Right lobe of liver (tissue), 6 donors: ENCODE results near the gene GMDS. TPM values are rescaled to one million over a fixed set of nuclear protein-coding genes. Genes with fewer than 3 reads are reported as not detected.

Source experiments
- ATAC-seq, 4 donors: fragments of 200-7000 bp; cut with Tn5 transposase; one replicate each; pipeline ENCODE4 v1.9.1; 2020; ENCODE audit warnings: mild to moderate bottlenecking in 4 of 4, moderate library complexity in 4 of 4
- DNase-seq, 3 donors: peaks; one replicate each; pipeline ENCODE4 v3.0.0-alpha.2; 2020
- H3K27ac ChIP-seq, 3 donors: fragments of 200-600 bp; one replicate each; pipeline ENCODE4 v1.8.0; 2022
- H3K27me3 ChIP-seq, 2 donors: fragments of 200-600 bp; one replicate each; pipeline ENCODE4 v1.8.0; 2022
- H3K36me3 ChIP-seq, 4 donors: fragments of 200-600 bp; sonication (generic) in 1 of 4; one replicate each; pipeline versions ENCODE4 v1.5.1 to v1.8.0; 2017 to 2022; ENCODE audit warnings: control low read depth in 1 of 4
- H3K4me1 ChIP-seq, 4 donors: fragments of 200-600 bp; sonication (generic) in 1 of 4; one replicate each; pipeline versions ENCODE4 v1.5.1 to v1.8.0; 2017 to 2022; ENCODE audit warnings: control low read depth in 1 of 4
- H3K4me3 ChIP-seq, 3 donors: fragments of 200-600 bp; one replicate each; pipeline ENCODE4 v1.8.0; 2022
- H3K9me3 ChIP-seq, 4 donors: fragments of 200-600 bp; sonication (generic) in 1 of 4; one replicate each; pipeline versions ENCODE4 v1.5.1 to v1.8.0; 2017 to 2022; ENCODE audit warnings: control low read depth in 1 of 4
- CTCF ChIP-seq, 4 donors: fragments of 200-600 bp in 3 of 4; fragments of 450-650 bp in 1 of 4; IDR thresholded peaks; one replicate each; pipeline versions ENCODE4 v1.5.1 to v1.8.0; 2016 to 2022; ENCODE audit warnings: antibody characterized with exemption in 4 of 4, mild to moderate bottlenecking in 2 of 4
- POLR2A ChIP-seq: fragments of 450-650 bp; IDR thresholded peaks from one replicate; pipeline ENCODE4 v1.6.1; 2017; ENCODE audit warnings: antibody characterized with exemption, mild to moderate bottlenecking
- WGBS: methylation state at CpG from one replicate; pipeline ENCODE4 v1.1.6; 2018; ENCODE audit warnings: low coverage, low lambda C conversion rate; ENCODE audit not compliant: insufficient coverage; ENCODE audit errors: missing lambda C conversion rate; 5-methylcytosine and 5-hydroxymethylcytosine counted together
- intact Hi-C, 2 donors: fragments of 100-400 bp; cut with DNase I; formaldehyde crosslinking; loops; one replicate each; pipeline versions ENCODE4 v1.11.2 to v1.14.1; 2022
- total RNA-seq, 6 experiments: library from RNA; depleted of rRNA in 2 of 6; stranded (reverse); fragments of >200 nt in 2 of 6; fragmentation: NEBNext Ultra II Directional in 3 of 6; extraction: Animal tissue kit (Norgen Biotek cat#: 25700) in 3 of 6; gene quantifications; one replicate each; pipeline versions ENCODE4 v1.1.0 to v1.2.4, GENCODE V29; 2016 to 2023
- donor health status: DM: no; HTN: yes; CAD: no.
- donor health status: DM: no; HTN: no; CAD: no.
- donor health status: DM: no; HTN: no; CAD: no.
- donor health status: DM: no; HTN: yes; CAD: no.
- donor health status: DM: no; HTN: yes; CAD: no.

Gene GMDS
- total RNA-seq, 6 experiments from 2014 or later: 15.9 to 34.4 (median 23.4) TPM

GRCh38 chr6:1933292-1933691, 312.1 kb downstream of the GMDS start:
- Histone ChIP-seq H3K27ac (no peak overlapping the region), H3K27me3 (no peaks in the 10 kb centered on the region), H3K36me3 (no peaks in the 10 kb centered on the region), H3K4me1 (no peaks in the 10 kb centered on the region), H3K9me3 (no peaks in the 10 kb centered on the region), H3K4me3 (no peak overlapping the region)
- TF ChIP-seq POLR2A: no peak
- TF ChIP-seq CTCF (IDR thresholded peaks at IDR 0.05): no peak
- ATAC-seq: no peak
- intact Hi-C loops: no loop called here
- no peak for DNase-seq
- WGBS: 95% methylated on average over 4 of the region's 4 CpGs

GRCh38 chr6:1931817-1932216, 313.6 kb downstream of the GMDS start:
- H3K4me3 ChIP-seq: no peak overlapping the region
- H3K36me3 ChIP-seq: no peaks in the 10 kb centered on the region
- no peaks in the 10 kb centered on the region for H3K4me1 ChIP-seq
- 100% methylated on average over 5 of the region's 5 CpGs for WGBS
- DNase-seq (no peak), ATAC-seq (no peak)
- intact Hi-C loops: no loop called here
- no peak overlapping the region for H3K27ac ChIP-seq
- H3K27me3 ChIP-seq: no peaks in the 10 kb centered on the region
- no peak for TF ChIP-seq CTCF (IDR thresholded peaks at IDR 0.05)
- TF ChIP-seq POLR2A: no peak
- H3K9me3 ChIP-seq: no peaks in the 10 kb centered on the region

- Histone ChIP-seq H3K9me3 (no peaks in the 10 kb centered on the region), H3K27me3 (no peaks in the 10 kb centered on the region), H3K27ac (no peak overlapping the region), H3K4me3 (no peak overlapping the region), H3K4me1 (no peaks in the 10 kb centered on the region), H3K36me3 (no peaks in the 10 kb centered on the region)
- DNase-seq (no peak), ATAC-seq (no peak)
- TF ChIP-seq CTCF (IDR thresholded peaks at IDR 0.05) (no peak), POLR2A (no peak)
- WGBS: 59% methylated on average over 2 of the region's 2 CpGs
- intact Hi-C loops: no loop called here
Observed at GRCh38 chr6:1930356-1930755, 315.0 kb downstream of the GMDS start.

GRCh38 chr6:1929931-1930330, 315.5 kb downstream of the GMDS start:
- H3K4me1 ChIP-seq: no peaks in the 10 kb centered on the region
- no peaks in the 10 kb centered on the region for H3K9me3 ChIP-seq
- TF ChIP-seq POLR2A (no peak), CTCF (IDR thresholded peaks at IDR 0.05) (no peak)
- no peak for DNase-seq
- no peak overlapping the region for H3K27ac ChIP-seq
- no peak for ATAC-seq
- intact Hi-C loops: no loop called here
- H3K36me3 ChIP-seq: no peaks in the 10 kb centered on the region
- 85% methylated on average over 8 of the region's 9 CpGs for WGBS
- H3K27me3 ChIP-seq: no peaks in the 10 kb centered on the region
- no peak overlapping the region for H3K4me3 ChIP-seq
